B cell (primary cell): ENCODE measurements around the gene AKTIP. TPM values are rescaled to one million over a fixed set of nuclear protein-coding genes. Genes with fewer than 3 reads are reported as not detected.
A peak's percentile ranks its signal among the peaks of the same experiment; 100 is the strongest.

ENCODE experiments used
- ATAC-seq: fragments of 200-7000 bp; cut with Tn5 transposase; one replicate; pipeline ENCODE4 v1.10.0; 2021; ENCODE audit warnings: low read depth, mild to moderate bottlenecking, moderate number of reproducible peaks, moderate library complexity
- CTCF ChIA-PET: fragments of 350-600 bp; sonication (Branson Sonifier 250); formaldehyde crosslinking; loops from one replicate; lab custom pipeline; 2021; ENCODE audit warnings: antibody characterized with exemption, inconsistent platforms; lab: Charles Lee
- POLR2A ChIA-PET: fragments of 350-600 bp; sonication (Branson Sonifier 250); formaldehyde crosslinking; loops from one replicate; lab custom pipeline; 2021; ENCODE audit warnings: antibody characterized with exemption; lab: Charles Lee
- DNase-seq: peaks from one replicate; pipeline ENCODE4 v3.0.0; 2013
- H2AFZ ChIP-seq: 2 replicates; pipeline ENCODE4 v1.6.1; 2012; ENCODE audit warnings: mild to moderate bottlenecking, low read depth, low read length; ENCODE audit not compliant: insufficient read depth, poor library complexity, severe bottlenecking
- H3K27ac ChIP-seq, 2 donors: 1 replicate in 1 of 2; 2 replicates in 1 of 2; pipeline ENCODE4 v1.5.1; 2012 to 2013; ENCODE audit warnings: low read length in 2 of 2, mild to moderate bottlenecking in 2 of 2, moderate library complexity in 1 of 2
- H3K27me3 ChIP-seq, 4 experiments: fragments of 200-600 bp in 1 of 4; sonication (generic) in 1 of 4; replicated peaks in 1 of 4; 1 replicate in 2 of 4; 2 replicates in 2 of 4; pipeline versions ENCODE4 v1.6.1 to v1.7.0; 2013 to 2016; ENCODE audit warnings: low read length in 3 of 4, mild to moderate bottlenecking in 2 of 4, mixed read lengths in 1 of 4, moderate library complexity in 1 of 4; ENCODE audit not compliant: insufficient read depth in 4 of 4, control insufficient read depth in 3 of 4; ENCODE audit errors: control extremely low read depth in 1 of 4
- H3K36me3 ChIP-seq, 2 experiments: replicated peaks in 1 of 2; 1 replicate in 1 of 2; 2 replicates in 1 of 2; pipeline versions ENCODE4 v1.6.1 to v1.7.1; 2013; ENCODE audit warnings: low read length in 1 of 2; ENCODE audit not compliant: insufficient read depth in 2 of 2, control insufficient read depth in 1 of 2; ENCODE audit errors: control extremely low read depth in 1 of 2, extremely low read depth in 1 of 2
- H3K4me1 ChIP-seq, 2 donors: fragments of 200-600 bp in 1 of 2; sonication (generic) in 1 of 2; 1 replicate in 1 of 2; 2 replicates in 1 of 2; pipeline versions ENCODE4 v1.5.1 to v1.6.1; 2013 to 2017; ENCODE audit warnings: low read length in 2 of 2; ENCODE audit not compliant: control insufficient read depth in 2 of 2, insufficient read depth in 2 of 2
- H3K4me2 ChIP-seq: replicated peaks from 2 replicates; pipeline ENCODE3; 2012; ENCODE audit warnings: mild to moderate bottlenecking, low read depth, low read length; ENCODE audit not compliant: poor library complexity, severe bottlenecking
- H3K4me3 ChIP-seq, 5 experiments: fragments of 200-600 bp in 1 of 5; sonication (generic) in 1 of 5; 1 replicate in 3 of 5; 2 replicates in 2 of 5; pipeline versions ENCODE4 v1.5.1 to v1.7.0; 2011 to 2016; ENCODE audit warnings: low read length in 4 of 5, mild to moderate bottlenecking in 4 of 5, low read depth in 2 of 5, control low read depth in 1 of 5, moderate library complexity in 1 of 5; ENCODE audit not compliant: insufficient read depth in 1 of 5; ENCODE audit errors: control extremely low read depth in 1 of 5, extremely low read depth in 1 of 5
- H3K79me2 ChIP-seq: fragments of 200-600 bp; sonication (generic); one replicate; pipeline ENCODE4 v1.6.0; 2016; ENCODE audit warnings: low read length; ENCODE audit not compliant: control insufficient read depth, insufficient read depth
- H3K9ac ChIP-seq: fragments of 200-600 bp; sonication (generic); 2 replicates; pipeline ENCODE4 v1.6.1; 2017; ENCODE audit warnings: mild to moderate bottlenecking, low read length, moderate library complexity
- H3K9me3 ChIP-seq, 3 donors: one replicate each; pipeline versions ENCODE4 v1.6.1 to v1.7.1; 2013; ENCODE audit warnings: low read length in 2 of 3; ENCODE audit not compliant: control insufficient read depth in 2 of 3, insufficient read depth in 1 of 3; ENCODE audit errors: control extremely low read depth in 1 of 3
- H4K20me1 ChIP-seq: 2 replicates; pipeline ENCODE4 v1.6.0; 2012; ENCODE audit warnings: mild to moderate bottlenecking, low read length; ENCODE audit not compliant: insufficient read depth, control insufficient read depth, poor library complexity, severe bottlenecking
- H3K27ac Mint-ChIP-seq: one replicate; pipeline ENCODE4 v1.8.0; 2021; ENCODE audit warnings: mixed read lengths
- H3K27me3 Mint-ChIP-seq: one replicate; pipeline ENCODE4 v1.8.0; 2021; ENCODE audit warnings: mixed read lengths
- H3K4me1 Mint-ChIP-seq: one replicate; pipeline ENCODE4 v1.8.0; 2021; ENCODE audit warnings: mixed read lengths
- H3K4me3 Mint-ChIP-seq: one replicate; pipeline ENCODE4 v1.8.0; 2021; ENCODE audit warnings: mixed read lengths
- H3K9me3 Mint-ChIP-seq: one replicate; pipeline ENCODE4 v1.8.0; 2022; ENCODE audit warnings: mixed read lengths; ENCODE audit not compliant: insufficient read depth
- EZH2 ChIP-seq: IDR thresholded peaks from 2 replicates; pipeline ENCODE4 v1.6.1; 2012; ENCODE audit warnings: borderline replicate concordance, low read depth, mild to moderate bottlenecking, moderate library complexity, low read length; ENCODE audit not compliant: insufficient read depth, poor library complexity, severe bottlenecking
- WGBS: methylation state at CpG from one replicate; pipeline ENCODE4 v1.1.5; 2013; ENCODE audit warnings: missing lambda C conversion rate; ENCODE audit not compliant: insufficient coverage; 5-methylcytosine and 5-hydroxymethylcytosine counted together
- intact Hi-C: fragments of 100-400 bp; cut with micrococcal nuclease; formaldehyde crosslinking; loops from one replicate; pipeline ENCODE4 v1.10.0; 2022
- polyA plus RNA-seq: library from polyadenylated mRNA; depleted of rRNA; stranded (reverse); fragments of >200 nt; gene quantifications from 2 replicates; pipeline ENCODE4 v1.2.3, GENCODE V29; 2012
- total RNA-seq, 2 donors: library from RNA; stranded (reverse); fragments of 120-200 nt in 1 of 2; gene quantifications; 1 replicate in 1 of 2; 2 replicates in 1 of 2; pipeline versions ENCODE4 v1.2.3 to v1.2.4, GENCODE V29; 2013 to 2022
- TF ChIP-seq, protein P1 (sequence below): fragments of 200-600 bp; IDR thresholded peaks from one replicate; pipeline ENCODE4 v1.8.0; 2022; ENCODE audit warnings: antibody characterized with exemption, mild to moderate bottlenecking

Gene AKTIP
- total and polyA plus RNA-seq, 2 donors (not counting 1 experiment from before 2014, with no cell fraction given) = 12.6 to 24.0 TPM

DNA sequence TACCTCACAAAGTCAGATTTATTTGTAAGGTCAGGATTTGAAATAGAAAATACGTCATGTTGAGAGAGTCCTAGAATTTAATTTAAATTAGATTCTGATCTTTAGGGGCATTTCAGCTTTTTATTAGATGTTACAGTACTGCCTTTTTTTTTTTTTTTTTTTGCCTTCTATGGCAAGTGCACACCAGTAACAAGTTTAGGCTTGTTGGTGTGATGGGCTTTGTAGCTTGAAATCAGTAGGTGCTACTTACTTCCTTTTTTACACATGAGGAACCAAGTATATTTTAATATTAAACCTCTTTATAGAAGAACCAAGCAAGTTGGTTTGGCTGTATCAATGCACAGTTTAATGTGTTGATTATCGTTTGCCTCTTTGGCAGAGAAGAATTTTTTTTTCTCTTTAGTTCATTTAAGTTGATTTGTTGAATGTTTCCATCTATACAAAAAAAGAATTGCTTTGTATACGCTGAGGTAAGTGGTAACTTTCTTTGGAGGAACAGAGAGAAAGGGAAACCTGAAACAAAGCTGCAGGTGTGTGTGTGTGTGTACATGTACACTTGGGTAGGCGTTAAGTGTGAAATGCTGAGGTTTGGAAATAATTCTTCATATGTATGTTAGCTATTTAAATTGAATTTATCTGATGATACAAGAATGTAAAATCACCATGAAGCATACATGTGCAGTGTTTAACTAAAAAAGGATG is 53.0 kb downstream of the AKTIP start:
- no peak overlapping the region for H3K4me2 ChIP-seq
- peak; percentile 27 for DNase-seq
- CTCF ChIA-PET = interaction anchor here (1.6 kb wide), 1 partner anchor 60 kb away, joined by 3 read pairs; no protein-coding TSS in a partner anchor

DNA sequence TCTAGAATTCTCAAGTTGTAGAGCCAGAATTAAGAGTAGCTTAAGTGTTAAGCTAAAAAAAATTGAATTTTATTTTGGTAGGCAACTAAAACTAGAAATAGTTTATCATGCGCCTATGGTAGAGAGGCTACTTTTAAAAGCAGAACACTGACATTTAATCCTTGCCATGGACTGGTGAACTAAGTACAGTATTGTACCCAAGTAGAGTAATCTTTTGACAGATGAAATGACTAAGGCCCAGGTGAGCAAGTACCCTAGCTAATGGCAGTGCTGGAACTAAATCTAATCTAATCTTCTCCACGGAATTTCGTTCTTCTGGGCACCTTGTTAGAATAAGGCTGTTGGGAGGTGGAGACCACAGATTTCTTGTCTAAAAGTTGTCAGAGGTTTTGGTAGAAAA is 56.9 kb downstream of the AKTIP start:
- ATAC-seq (no peak), DNase-seq (no peak)
- Histone ChIP-seq H3K4me2 (no peak overlapping the region), H3K9ac (no peak overlapping the region), H3K79me2 (peaks cover 15% of the 10 kb centered on the region), H3K4me3 (no peak overlapping the region), H3K9me3 (no peaks in the 10 kb centered on the region), H2AFZ (no peak overlapping the region), H3K4me1 (no peaks in the 10 kb centered on the region), H3K27me3 (no peaks in the 10 kb centered on the region), H4K20me1 (peaks cover 10% of the 10 kb centered on the region), H3K36me3 (peaks cover 10 to 33% of the 10 kb centered on the region in 2 experiments), H3K27ac (no peak overlapping the region)
- POLR2A ChIA-PET = no interaction called here
- intact Hi-C loops = no loop called here
- WGBS = 80% methylated on average over 1 of the region's 3 CpGs
- no peak overlapping the region for H3K27ac Mint-ChIP-seq
- no peak for TF ChIP-seq EZH2
- TF ChIP-seq, protein P1, sequence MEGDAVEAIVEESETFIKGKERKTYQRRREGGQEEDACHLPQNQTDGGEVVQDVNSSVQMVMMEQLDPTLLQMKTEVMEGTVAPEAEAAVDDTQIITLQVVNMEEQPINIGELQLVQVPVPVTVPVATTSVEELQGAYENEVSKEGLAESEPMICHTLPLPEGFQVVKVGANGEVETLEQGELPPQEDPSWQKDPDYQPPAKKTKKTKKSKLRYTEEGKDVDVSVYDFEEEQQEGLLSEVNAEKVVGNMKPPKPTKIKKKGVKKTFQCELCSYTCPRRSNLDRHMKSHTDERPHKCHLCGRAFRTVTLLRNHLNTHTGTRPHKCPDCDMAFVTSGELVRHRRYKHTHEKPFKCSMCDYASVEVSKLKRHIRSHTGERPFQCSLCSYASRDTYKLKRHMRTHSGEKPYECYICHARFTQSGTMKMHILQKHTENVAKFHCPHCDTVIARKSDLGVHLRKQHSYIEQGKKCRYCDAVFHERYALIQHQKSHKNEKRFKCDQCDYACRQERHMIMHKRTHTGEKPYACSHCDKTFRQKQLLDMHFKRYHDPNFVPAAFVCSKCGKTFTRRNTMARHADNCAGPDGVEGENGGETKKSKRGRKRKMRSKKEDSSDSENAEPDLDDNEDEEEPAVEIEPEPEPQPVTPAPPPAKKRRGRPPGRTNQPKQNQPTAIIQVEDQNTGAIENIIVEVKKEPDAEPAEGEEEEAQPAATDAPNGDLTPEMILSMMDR = no peak
- H3K4me3 Mint-ChIP-seq = no peak overlapping the region
- H3K27me3 Mint-ChIP-seq = no peaks in the 10 kb centered on the region
- no peaks in the 10 kb centered on the region for H3K9me3 Mint-ChIP-seq
- H3K4me1 Mint-ChIP-seq = peaks cover 17% of the 10 kb centered on the region
- CTCF ChIA-PET = interaction anchor here (0.9 kb wide), 1 partner anchor 18 kb away, joined by 4 read pairs; no protein-coding TSS in a partner anchor

More for the DNA sequence above, 53.0 kb downstream of the AKTIP start:
- H3K9me3 Mint-ChIP-seq = no peaks in the 10 kb centered on the region
- ATAC-seq = peak; percentile 62
- Histone ChIP-seq H3K9ac (no peak overlapping the region), H3K9me3 (no peaks in the 10 kb centered on the region), H3K36me3 (peaks cover 10 to 46% of the 10 kb centered on the region in 2 experiments), H3K27me3 (no peaks in the 10 kb centered on the region), H3K27ac (no peak overlapping the region), H3K79me2 (no peaks in the 10 kb centered on the region), H3K4me1 (no peaks in the 10 kb centered on the region), H4K20me1 (no peaks in the 10 kb centered on the region), H2AFZ (no peak overlapping the region), H3K4me3 (no peak overlapping the region)
- intact Hi-C loops = no loop called here
- TF ChIP-seq EZH2 = no peak
- TF ChIP-seq, protein P1 = no peak
- WGBS = no CpG with 5 or more reads among the region's 4 CpGs
- POLR2A ChIA-PET = interaction anchor here (1.1 kb wide), 2 partner anchors 14 to 53 kb away, joined by 3 read pairs; partner anchors contain the start of gene AKTIP
- H3K27ac Mint-ChIP-seq = peak overlapping the region; percentile 59
- peaks cover 16% of the 10 kb centered on the region for H3K4me1 Mint-ChIP-seq
- H3K27me3 Mint-ChIP-seq = no peaks in the 10 kb centered on the region
- peak overlapping the region; percentile 63 for H3K4me3 Mint-ChIP-seq
